Measurements from ENCODE around the gene MUC6. TPM values are rescaled to one million over a fixed set of nuclear protein-coding genes. Genes with fewer than 3 reads are reported as not detected.

Gene MUC6
- total RNA-seq, 1 donor from 2014 or later: not detected

- Histone ChIP-seq H3K4me3 (ENCODE audit: low read depth, low read length) (no peak overlapping the region), H3K27me3 (ENCODE audit: control insufficient read depth, insufficient read depth, low read length) (no peaks in the 10 kb centered on the region), H3K36me3 (ENCODE audit: control insufficient read depth, insufficient read depth, low read length) (no peaks in the 10 kb centered on the region)
- TF ChIP-seq CTCF (IDR thresholded peaks at IDR 0.05; ENCODE audit: insufficient read depth, low read length, severe bottlenecking): no peak
- no peak for FAIRE-seq
- DNase-seq (ENCODE audit: low read depth): no peak
These were observed 46.5 kb upstream of the MUC6 start for GRCh38 chr11:1082728-1083620.

GRCh38 chr11:1082346-1082727 is 45.8 kb upstream of the MUC6 start:
- no peak for DNase-seq (ENCODE audit: low read depth)
- Histone ChIP-seq H3K4me3 (ENCODE audit: low read depth, low read length) (no peak overlapping the region), H3K36me3 (ENCODE audit: control insufficient read depth, insufficient read depth, low read length) (no peaks in the 10 kb centered on the region), H3K27me3 (ENCODE audit: control insufficient read depth, insufficient read depth, low read length) (no peaks in the 10 kb centered on the region)
- TF ChIP-seq CTCF (IDR thresholded peaks at IDR 0.05; ENCODE audit: insufficient read depth, low read length, severe bottlenecking): no peak
- no peak for FAIRE-seq

GRCh38 chr11:1081601-1082311 is 45.2 kb upstream of the MUC6 start:
- Histone ChIP-seq H3K4me3 (ENCODE audit: low read depth, low read length) (no peak overlapping the region), H3K36me3 (ENCODE audit: control insufficient read depth, insufficient read depth, low read length) (no peaks in the 10 kb centered on the region), H3K27me3 (ENCODE audit: control insufficient read depth, insufficient read depth, low read length) (no peaks in the 10 kb centered on the region)
- no peak for TF ChIP-seq CTCF (IDR thresholded peaks at IDR 0.05; ENCODE audit: insufficient read depth, low read length, severe bottlenecking)
- FAIRE-seq (no peak), DNase-seq (ENCODE audit: low read depth) (no peak)

GRCh38 chr11:1078191-1078601 is 41.7 kb upstream of the MUC6 start:
- no peaks in the 10 kb centered on the region for H3K36me3 ChIP-seq (ENCODE audit: control insufficient read depth, insufficient read depth, low read length)
- H3K27me3 ChIP-seq (ENCODE audit: control insufficient read depth, insufficient read depth, low read length): no peaks in the 10 kb centered on the region
- TF ChIP-seq CTCF (IDR thresholded peaks at IDR 0.05; ENCODE audit: insufficient read depth, low read length, severe bottlenecking): no peak
- DNase-seq (ENCODE audit: low read depth) (no peak), FAIRE-seq (no peak)
- H3K4me3 ChIP-seq (ENCODE audit: low read depth, low read length): no peak overlapping the region

- H3K4me3 ChIP-seq (ENCODE audit: low read depth, low read length): no peak overlapping the region
- FAIRE-seq: no peak
These were observed 41.0 kb upstream of the MUC6 start for GRCh38 chr11:1077417-1078119.

More at GRCh38 chr11:1077417-1078119, 41.0 kb upstream of the MUC6 start:
- Histone ChIP-seq H3K27me3 (ENCODE audit: control insufficient read depth, insufficient read depth, low read length) (no peaks in the 10 kb centered on the region), H3K36me3 (ENCODE audit: control insufficient read depth, insufficient read depth, low read length) (no peaks in the 10 kb centered on the region)
- TF ChIP-seq CTCF (IDR thresholded peaks at IDR 0.05; ENCODE audit: insufficient read depth, low read length, severe bottlenecking): no peak
- DNase-seq (ENCODE audit: low read depth): no peak

All from bronchial epithelial cell (primary cell).